ENCODE measurements around the gene LRP8. TPM values are rescaled to one million over a fixed set of nuclear protein-coding genes. Genes with fewer than 3 reads are reported as not detected.

LRP8 gene
- total RNA-seq, 6 experiments from 2014 or later: 7.2 to 14.9 (median 13.0) TPM

- no peak overlapping the region for H3K27ac Mint-ChIP-seq
- no peaks in the 10 kb centered on the region for H3K9me3 Mint-ChIP-seq
Observed at GRCh38 chr1:53365437-53366063, 37.7 kb upstream of the LRP8 start.

GRCh38 chr1:53362851-53363642, 35.2 kb upstream of the LRP8 start:
- Mint-ChIP-seq H3K9me3 (peaks cover 7% of the 10 kb centered on the region), H3K36me3 (ENCODE audit: low read depth) (no peaks in the 10 kb centered on the region), H3K4me1 (ENCODE audit: low read depth) (no peaks in the 10 kb centered on the region), H3K27ac (no peak overlapping the region), H3K27me3 (ENCODE audit: insufficient read depth) (peaks cover 36% of the 10 kb centered on the region), H3K4me3 (no peak overlapping the region)
- TF ChIP-seq CTCF (IDR thresholded peaks at IDR 0.05): no peak
- no peak for DNase-seq

More at GRCh38 chr1:53365437-53366063, 37.7 kb upstream of the LRP8 start:
- Mint-ChIP-seq H3K4me3 (no peak overlapping the region), H3K27me3 (ENCODE audit: insufficient read depth) (peaks cover 41% of the 10 kb centered on the region), H3K36me3 (ENCODE audit: low read depth) (no peaks in the 10 kb centered on the region), H3K4me1 (ENCODE audit: low read depth) (no peaks in the 10 kb centered on the region)
- no peak for TF ChIP-seq CTCF (IDR thresholded peaks at IDR 0.05)
- DNase-seq: no peak

- Mint-ChIP-seq H3K27ac (no peak overlapping the region), H3K27me3 (ENCODE audit: insufficient read depth) (peaks cover 31% of the 10 kb centered on the region)
Observed at GRCh38 chr1:53362270-53362669, 34.4 kb upstream of the LRP8 start.

GRCh38 chr1:53361541-53361961, 33.7 kb upstream of the LRP8 start:
- no peak overlapping the region for H3K4me3 Mint-ChIP-seq
- TF ChIP-seq CTCF (IDR thresholded peaks at IDR 0.05): no peak
- H3K27ac Mint-ChIP-seq: no peak overlapping the region
- peaks cover 7% of the 10 kb centered on the region for H3K36me3 Mint-ChIP-seq (ENCODE audit: low read depth)
- H3K27me3 Mint-ChIP-seq (ENCODE audit: insufficient read depth): peaks cover 26% of the 10 kb centered on the region
- H3K9me3 Mint-ChIP-seq: peaks cover 14% of the 10 kb centered on the region
- H3K4me1 Mint-ChIP-seq (ENCODE audit: low read depth): no peaks in the 10 kb centered on the region
- no peak for DNase-seq

More at GRCh38 chr1:53362270-53362669, 34.4 kb upstream of the LRP8 start:
- DNase-seq: no peak
- H3K4me3 Mint-ChIP-seq: no peak overlapping the region
- no peaks in the 10 kb centered on the region for H3K4me1 Mint-ChIP-seq (ENCODE audit: low read depth)
- H3K36me3 Mint-ChIP-seq (ENCODE audit: low read depth): no peaks in the 10 kb centered on the region; the same call in 1 of the 2 replicates
- TF ChIP-seq CTCF (IDR thresholded peaks at IDR 0.05): no peak
- H3K9me3 Mint-ChIP-seq: peaks cover 7% of the 10 kb centered on the region

- DNase-seq: no peak
- no peak overlapping the region for H3K27ac Mint-ChIP-seq
- TF ChIP-seq CTCF (IDR thresholded peaks at IDR 0.05): no peak
- no peak overlapping the region for H3K4me3 Mint-ChIP-seq
- peaks cover 23% of the 10 kb centered on the region for H3K9me3 Mint-ChIP-seq
- H3K4me1 Mint-ChIP-seq (ENCODE audit: low read depth): no peaks in the 10 kb centered on the region
- peaks cover 18% of the 10 kb centered on the region for H3K27me3 Mint-ChIP-seq (ENCODE audit: insufficient read depth)
- peaks cover 9% of the 10 kb centered on the region for H3K36me3 Mint-ChIP-seq (ENCODE audit: low read depth)
Observed at GRCh38 chr1:53359934-53360276, 32.0 kb upstream of the LRP8 start.

Data from HFFc6 (cell line).